ENCODE data around the gene SCPEP1. TPM values are rescaled to one million over a fixed set of nuclear protein-coding genes. Genes with fewer than 3 reads are reported as not detected.
"Not testable (repeated sequence)": the region's sequence is repeated elsewhere in the genome, so short reads cannot be mapped to it uniquely, and the experiment has no call there.

Gene SCPEP1
- total and polyA plus RNA-seq, 4 donors: 66.4 to 126 (median 97.2) TPM

DNA sequence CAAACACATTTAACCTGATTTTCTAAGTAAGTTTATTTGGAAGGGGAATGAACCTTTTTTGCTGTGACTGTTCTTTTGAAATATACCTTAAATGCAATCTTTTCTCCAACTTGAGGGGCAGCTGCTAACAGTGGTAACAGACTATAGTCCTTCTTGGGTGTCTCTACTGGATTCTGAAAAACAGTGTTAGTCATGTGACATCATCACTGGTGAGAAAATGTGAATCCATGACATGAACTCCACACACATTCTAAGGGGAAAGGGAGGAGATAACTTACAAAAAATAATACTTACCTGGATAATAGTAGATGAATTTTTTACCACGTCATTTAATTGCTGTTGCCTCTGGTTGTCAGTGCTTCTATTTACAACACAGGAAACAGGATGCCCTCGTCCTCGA lies 28.3 kb upstream of the SCPEP1 start:
- H3K4me3 ChIP-seq (ENCODE audit: low read length in 2 of 2): no peak overlapping the region
- intact Hi-C loops (cut with DNase I): no loop called here
- WGBS, 2 donors: 71 to 80% methylated on average over 3 of the region's 3 CpGs

DNA sequence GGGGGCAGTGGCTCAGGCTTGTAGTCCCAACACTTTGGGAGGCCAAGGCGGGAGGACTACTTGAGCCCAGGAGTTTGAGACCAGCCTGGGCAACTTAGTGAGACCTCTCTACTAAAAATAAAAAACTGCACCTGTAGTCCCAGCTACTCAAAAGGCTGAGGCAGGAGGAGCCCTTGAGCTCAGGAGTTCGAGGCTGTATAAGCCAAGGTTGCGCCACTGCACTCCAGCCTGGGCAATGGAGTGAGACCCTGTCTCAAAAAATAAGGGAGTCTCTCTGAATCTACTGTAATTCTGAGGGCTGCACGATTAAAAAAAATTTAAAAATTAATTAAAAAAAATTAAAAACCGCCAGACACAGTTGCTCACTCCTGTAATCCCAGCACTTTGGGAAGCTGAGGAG lies 20.9 kb upstream of the SCPEP1 start:
- Histone ChIP-seq H3K4me1 (ENCODE audit: control insufficient read depth in 1 of 2, insufficient read depth in 2 of 2, low read length in 2 of 2) (no peaks in the 10 kb centered on the region), H3K4me3 (ENCODE audit: low read length in 2 of 2) (no peak overlapping the region), H3K27me3 (ENCODE audit: control insufficient read depth in 1 of 2, insufficient read depth in 2 of 2, low read length in 1 of 2) (no peaks in the 10 kb centered on the region), H3K27ac (ENCODE audit: low read depth in 1 of 2, low read length in 2 of 2) (no peak overlapping the region), H3K36me3 (ENCODE audit: control insufficient read depth in 1 of 2, insufficient read depth in 2 of 2, low read length in 1 of 2) (no peaks in the 10 kb centered on the region), H3K9me3 (ENCODE audit: control insufficient read depth, low read length) (no peaks in the 10 kb centered on the region)
- intact Hi-C loops (cut with DNase I): no loop called here
- no peak for ATAC-seq (ENCODE audit: low FRiP score)
- 97 to 99% methylated on average over 5 of the region's 5 CpGs for WGBS, 2 donors
- no peak for DNase-seq

More for the DNA sequence above, 28.3 kb upstream of the SCPEP1 start:
- no peak for ATAC-seq (ENCODE audit: low FRiP score)
- DNase-seq: no peak
- peaks cover 0 to 1% of the 10 kb centered on the region in 2 donors for H3K36me3 ChIP-seq (ENCODE audit: control insufficient read depth in 1 of 2, insufficient read depth in 2 of 2, low read length in 1 of 2)
- no peaks in the 10 kb centered on the region for H3K27me3 ChIP-seq (ENCODE audit: control insufficient read depth in 1 of 2, insufficient read depth in 2 of 2, low read length in 1 of 2)
- H3K27ac ChIP-seq (ENCODE audit: low read depth in 1 of 2, low read length in 2 of 2): no peak overlapping the region
- no peaks in the 10 kb centered on the region for H3K4me1 ChIP-seq (ENCODE audit: control insufficient read depth in 1 of 2, insufficient read depth in 2 of 2, low read length in 2 of 2)
- no peaks in the 10 kb centered on the region for H3K9me3 ChIP-seq (ENCODE audit: control insufficient read depth, low read length)

GRCh38 chr17:56960596-56961538 lies 17.1 kb upstream of the SCPEP1 start, which contains the start of gene COIL:
TSS of gene COIL (minus strand) at chr17:56961050. CDS start at chr17:56961019, 31 bp downstream.
- Histone ChIP-seq H3K27me3 (ENCODE audit: control insufficient read depth in 1 of 2, insufficient read depth in 2 of 2, low read length in 1 of 2) (no peaks in the 10 kb centered on the region), H3K4me1 (ENCODE audit: control insufficient read depth in 1 of 2, insufficient read depth in 2 of 2, low read length in 2 of 2) (no peaks in the 10 kb centered on the region), H3K4me3 (ENCODE audit: low read length in 2 of 2) (peak within 1 kb of the TSS; percentile 99 to 100), H3K27ac (ENCODE audit: low read depth in 1 of 2, low read length in 2 of 2) (peak within 1 kb of the TSS in 1 of 2 donors; percentile 74), H3K9me3 (ENCODE audit: control insufficient read depth, low read length) (no peaks in the 10 kb centered on the region), H3K36me3 (ENCODE audit: control insufficient read depth in 1 of 2, insufficient read depth in 2 of 2, low read length in 1 of 2) (no peaks in the 10 kb centered on the region)
- peak; percentile 99 for ATAC-seq (ENCODE audit: low FRiP score)
- 3% methylated on average over 58 to 59 of the region's 59 CpGs for WGBS, 2 donors
- intact Hi-C loops (cut with DNase I): loop anchor here in 1 of 2 donors (5.0 kb wide), 1 partner anchor 49 kb away; the partner anchor contains the start of gene TRIM25
- peak; percentile 95 to 97 for DNase-seq

- DNase-seq; H3K27ac ChIP-seq (ENCODE audit: low read depth in 1 of 2, low read length in 2 of 2); H3K4me3 ChIP-seq (ENCODE audit: low read length in 2 of 2); H3K27me3 ChIP-seq (ENCODE audit: control insufficient read depth in 1 of 2, insufficient read depth in 2 of 2, low read length in 1 of 2); H3K4me1 ChIP-seq (ENCODE audit: control insufficient read depth in 1 of 2, insufficient read depth in 2 of 2, low read length in 2 of 2); H3K9me3 ChIP-seq (ENCODE audit: control insufficient read depth, low read length); ATAC-seq (ENCODE audit: low FRiP score); intact Hi-C loops (cut with DNase I); H3K36me3 ChIP-seq (ENCODE audit: control insufficient read depth in 1 of 2, insufficient read depth in 2 of 2, low read length in 1 of 2): not testable (repeated sequence)
- WGBS, 2 donors: 89 to 91% methylated on average over 9 of the region's 9 CpGs
Observed at GRCh38 chr17:56965241-56965640, 12.7 kb upstream of the SCPEP1 start.

DNA sequence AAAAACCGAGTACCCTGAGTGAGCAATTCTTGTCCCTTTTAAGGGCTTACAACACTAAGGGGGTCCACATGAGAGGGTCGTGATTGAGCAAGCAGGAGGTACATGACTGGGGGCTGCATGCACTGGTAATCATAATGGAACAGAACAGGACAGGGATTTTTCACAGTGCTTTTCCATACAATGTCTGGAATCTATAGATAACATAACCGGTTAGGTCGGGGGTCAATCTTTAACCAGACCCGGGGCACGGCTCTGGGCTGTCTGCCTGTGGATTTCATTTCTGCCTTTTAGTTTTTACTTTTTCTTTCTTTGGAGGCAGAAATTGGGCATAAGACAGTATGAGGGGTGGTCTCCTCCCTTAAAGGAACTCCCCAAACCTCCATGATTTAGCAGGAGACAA lies 12.2 kb upstream of the SCPEP1 start:
- 77 to 87% methylated on average over 6 of the region's 6 CpGs for WGBS, 2 donors
- intact Hi-C loops (cut with DNase I); H3K4me1 ChIP-seq (ENCODE audit: control insufficient read depth in 1 of 2, insufficient read depth in 2 of 2, low read length in 2 of 2); H3K9me3 ChIP-seq (ENCODE audit: control insufficient read depth, low read length); H3K4me3 ChIP-seq (ENCODE audit: low read length in 2 of 2); H3K36me3 ChIP-seq (ENCODE audit: control insufficient read depth in 1 of 2, insufficient read depth in 2 of 2, low read length in 1 of 2); DNase-seq; ATAC-seq (ENCODE audit: low FRiP score); H3K27me3 ChIP-seq (ENCODE audit: control insufficient read depth in 1 of 2, insufficient read depth in 2 of 2, low read length in 1 of 2); H3K27ac ChIP-seq (ENCODE audit: low read depth in 1 of 2, low read length in 2 of 2): not testable (repeated sequence)

DNA sequence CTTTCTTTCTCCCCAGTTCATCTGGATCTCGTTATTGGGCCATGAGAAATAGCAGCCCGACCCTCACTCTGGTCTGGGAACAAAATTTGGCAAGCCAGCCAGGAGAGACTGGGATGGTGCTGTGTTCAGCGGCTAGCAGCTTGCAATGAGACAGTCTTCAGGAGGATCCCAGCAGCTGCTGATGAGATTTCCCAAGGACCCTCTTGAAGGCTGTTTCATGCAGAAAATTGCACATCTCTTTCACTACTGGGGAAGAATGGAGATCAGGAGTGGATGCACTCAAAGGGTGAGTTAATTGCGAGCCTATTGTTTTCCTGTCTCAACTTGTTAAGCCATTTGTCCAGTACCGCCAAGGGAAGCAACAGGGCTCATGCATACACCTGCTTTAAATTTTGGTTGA lies 11.6 kb upstream of the SCPEP1 start:
- Histone ChIP-seq H3K4me1 (ENCODE audit: control insufficient read depth in 1 of 2, insufficient read depth in 2 of 2, low read length in 2 of 2) (no peaks in the 10 kb centered on the region), H3K4me3 (ENCODE audit: low read length in 2 of 2) (no peak overlapping the region), H3K9me3 (ENCODE audit: control insufficient read depth, low read length) (no peaks in the 10 kb centered on the region), H3K27ac (ENCODE audit: low read depth in 1 of 2, low read length in 2 of 2) (no peak overlapping the region), H3K27me3 (ENCODE audit: control insufficient read depth in 1 of 2, insufficient read depth in 2 of 2, low read length in 1 of 2) (no peaks in the 10 kb centered on the region), H3K36me3 (ENCODE audit: control insufficient read depth in 1 of 2, insufficient read depth in 2 of 2, low read length in 1 of 2) (no peaks in the 10 kb centered on the region)
- no peak for ATAC-seq (ENCODE audit: low FRiP score)
- DNase-seq: no peak
- WGBS, 2 donors: 82% methylated on average over 5 of the region's 5 CpGs
- intact Hi-C loops (cut with DNase I): no loop called here

DNA sequence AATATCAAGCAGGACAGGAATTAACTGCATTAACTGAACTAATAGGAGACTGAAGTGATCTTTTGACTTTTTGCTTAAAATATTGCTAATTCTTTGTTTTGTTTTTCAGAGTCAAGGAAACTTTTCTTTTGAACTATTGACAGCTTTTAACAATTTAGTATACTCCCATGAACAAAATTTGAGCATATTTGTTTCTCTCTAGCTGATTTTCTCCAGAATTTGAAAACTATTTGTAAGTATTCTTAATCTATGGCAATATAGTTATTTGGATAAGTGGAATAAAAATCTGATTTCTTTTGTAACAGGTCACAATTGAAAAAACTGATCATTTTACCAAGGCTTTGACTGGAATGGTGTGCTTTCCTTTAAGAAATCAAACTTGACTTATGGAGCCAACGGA lies 7.0 kb upstream of the SCPEP1 start:
- no peak for ATAC-seq (ENCODE audit: low FRiP score)
- Histone ChIP-seq H3K4me1 (ENCODE audit: control insufficient read depth in 1 of 2, insufficient read depth in 2 of 2, low read length in 2 of 2) (no peaks in the 10 kb centered on the region), H3K27me3 (ENCODE audit: control insufficient read depth in 1 of 2, insufficient read depth in 2 of 2, low read length in 1 of 2) (no peaks in the 10 kb centered on the region), H3K27ac (ENCODE audit: low read depth in 1 of 2, low read length in 2 of 2) (no peak overlapping the region), H3K9me3 (ENCODE audit: control insufficient read depth, low read length) (no peaks in the 10 kb centered on the region), H3K36me3 (ENCODE audit: control insufficient read depth in 1 of 2, insufficient read depth in 2 of 2, low read length in 1 of 2) (no peaks in the 10 kb centered on the region), H3K4me3 (ENCODE audit: low read length in 2 of 2) (no peak overlapping the region)
- intact Hi-C loops (cut with DNase I): no loop called here
- DNase-seq: no peak
- 89 to 100% methylated on average over 1 of the region's 1 CpG for WGBS, 2 donors

DNA sequence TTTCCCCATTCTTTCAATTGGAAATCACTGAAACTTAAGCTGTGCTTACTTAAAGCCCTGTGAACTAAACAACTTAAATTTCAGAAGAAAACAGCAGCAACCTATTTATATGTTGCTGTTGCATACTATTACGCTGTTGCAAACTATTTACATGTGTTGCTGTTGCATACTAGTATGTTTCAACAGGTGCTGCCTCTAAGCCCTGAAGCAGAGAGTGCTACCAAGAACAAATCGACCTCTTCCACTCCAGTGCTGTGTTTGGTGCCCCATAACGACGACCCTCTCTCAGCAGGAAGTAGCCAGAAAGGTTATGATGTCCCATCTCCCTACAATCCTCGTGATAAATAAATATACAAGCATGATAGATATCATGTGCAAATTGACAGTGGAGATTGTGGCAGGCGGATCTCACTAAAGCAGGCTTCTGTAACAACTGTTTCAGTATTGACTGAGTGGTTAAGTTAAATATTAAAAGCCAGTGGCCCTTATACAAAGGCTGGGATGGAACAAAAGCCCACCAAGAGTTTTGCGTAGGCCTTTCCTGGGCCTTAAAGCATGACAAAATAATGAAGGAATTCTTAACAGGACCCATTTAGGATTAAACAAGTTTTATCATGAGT lies 5.7 kb upstream of the SCPEP1 start:
- H3K4me3 ChIP-seq (ENCODE audit: low read length in 2 of 2): no peak overlapping the region
- intact Hi-C loops (cut with DNase I): no loop called here

More for the DNA sequence above, 5.7 kb upstream of the SCPEP1 start:
- DNase-seq: no peak
- Histone ChIP-seq H3K27ac (ENCODE audit: low read depth in 1 of 2, low read length in 2 of 2) (no peak overlapping the region), H3K27me3 (ENCODE audit: control insufficient read depth in 1 of 2, insufficient read depth in 2 of 2, low read length in 1 of 2) (no peaks in the 10 kb centered on the region), H3K9me3 (ENCODE audit: control insufficient read depth, low read length) (no peaks in the 10 kb centered on the region), H3K36me3 (ENCODE audit: control insufficient read depth in 1 of 2, insufficient read depth in 2 of 2, low read length in 1 of 2) (no peaks in the 10 kb centered on the region), H3K4me1 (ENCODE audit: control insufficient read depth in 1 of 2, insufficient read depth in 2 of 2, low read length in 2 of 2) (no peaks in the 10 kb centered on the region)
- WGBS, 2 donors: 76 to 80% methylated on average over 7 of the region's 7 CpGs
- no peak for ATAC-seq (ENCODE audit: low FRiP score)
